Measurements from ENCODE around the gene ITGA11.

ITGA11 gene

GRCh38 chr15:68284616-68285258 is 147.2 kb downstream of the ITGA11 start:
- DNase-seq, result peak; percentile 52 to 63 (median 56)

GRCh38 chr15:68283401-68283800 is 148.6 kb downstream of the ITGA11 start:
- no peak for DNase-seq

GRCh38 chr15:68281008-68281407 is 151.0 kb downstream of the ITGA11 start:
- no peak for DNase-seq

- no peak for DNase-seq
These were observed 151.9 kb downstream of the ITGA11 start for GRCh38 chr15:68279779-68280753.

GRCh38 chr15:68278595-68279405 is 153.2 kb downstream of the ITGA11 start:
- DNase-seq, result peak; percentile 42 to 58 (median 45)

- peak in 2 of 3 donors; percentile 71 to 74 for DNase-seq
These were observed 153.7 kb downstream of the ITGA11 start for GRCh38 chr15:68278345-68278594.

- DNase-seq, result peak; percentile 94 to 97 (median 95)
These were observed 154.2 kb downstream of the ITGA11 start, which contains the start of gene FEM1B for GRCh38 chr15:68277603-68278344. Gene FEM1B, plus strand, starts transcription at chr15:68277745. Its CDS starts 673 bp downstream, at chr15:68278418.

- peak; percentile 61 to 70 (median 66) for DNase-seq
These were observed 154.8 kb downstream of the ITGA11 start for GRCh38 chr15:68277131-68277602.

- peak in 1 of 3 donors; percentile 21 for DNase-seq
These were observed 155.3 kb downstream of the ITGA11 start for GRCh38 chr15:68276668-68277067.

- DNase-seq, result peak; percentile 51 to 58 (median 56)
These were observed 156.7 kb downstream of the ITGA11 start for GRCh38 chr15:68275165-68275746.

- DNase-seq, result peak; percentile 73 to 79 (median 77)
These were observed 157.6 kb downstream of the ITGA11 start for GRCh38 chr15:68274201-68274848.

GRCh38 chr15:68272721-68273271 is 159.2 kb downstream of the ITGA11 start:
- DNase-seq, result peak; percentile 89 to 96 (median 91)

- DNase-seq, result peak in 1 of 3 donors; percentile 65
These were observed 160.0 kb downstream of the ITGA11 start for GRCh38 chr15:68271854-68272471.

- DNase-seq, result no peak
These were observed 163.6 kb downstream of the ITGA11 start for GRCh38 chr15:68268405-68268804.

GRCh38 chr15:68265674-68266073 is 166.3 kb downstream of the ITGA11 start:
- no peak for DNase-seq

GRCh38 chr15:68265081-68265480 is 166.9 kb downstream of the ITGA11 start:
- peak in 2 of 3 donors; percentile 80 to 81 for DNase-seq

- DNase-seq, result no peak
These were observed 167.7 kb downstream of the ITGA11 start for GRCh38 chr15:68264282-68264681.

GRCh38 chr15:68262514-68263356 is 169.2 kb downstream of the ITGA11 start:
- DNase-seq, result no peak

- DNase-seq, result no peak
These were observed 170.0 kb downstream of the ITGA11 start for GRCh38 chr15:68261980-68262379.
